Mesothelial cell of epicardium (in vitro differentiated cells): Measurements from ENCODE around the gene AGPAT3. TPM values are rescaled to one million over a fixed set of nuclear protein-coding genes. Genes with fewer than 3 reads are reported as not detected.

Experiments used
- DNase-seq, 2 experiments: peaks; one replicate each; pipeline ENCODE4 v3.0.0; 2021; ENCODE audit warnings: low spot score in 2 of 2; ENCODE audit not compliant: unreplicated experiment in 2 of 2
- H3K27ac Mint-ChIP-seq: 2 replicates; pipeline ENCODE4 v1.8.0; 2021; ENCODE audit warnings: mixed read lengths
- H3K27me3 Mint-ChIP-seq: 2 replicates; pipeline ENCODE4 v1.8.0; 2021; ENCODE audit warnings: low read depth, mixed read lengths
- H3K36me3 Mint-ChIP-seq: 2 replicates; pipeline ENCODE4 v1.8.0; 2021; ENCODE audit warnings: mixed read lengths
- H3K4me1 Mint-ChIP-seq: 2 replicates; pipeline ENCODE4 v1.8.0; 2021; ENCODE audit warnings: mixed read lengths
- H3K4me3 Mint-ChIP-seq: 2 replicates; pipeline ENCODE4 v1.8.0; 2021; ENCODE audit warnings: mild to moderate bottlenecking, moderate library complexity, mixed read lengths
- H3K9me3 Mint-ChIP-seq: 2 replicates; pipeline ENCODE4 v1.8.0; 2021; ENCODE audit warnings: mixed read lengths
- CTCF ChIP-seq: fragments of 200-600 bp; sonication (generic); IDR thresholded peaks from one replicate; pipeline ENCODE4 v1.5.0; 2021; ENCODE audit warnings: antibody characterized with exemption; ENCODE audit not compliant: unreplicated experiment
- total RNA-seq: library from RNA; stranded (reverse); gene quantifications from 3 replicates; pipeline ENCODE4 v1.2.1, GENCODE V29; 2021

Gene AGPAT3
- total RNA-seq, 1 donor from 2014 or later = 71.0 TPM

- no peak overlapping the region for H3K4me3 Mint-ChIP-seq
- TF ChIP-seq CTCF = no peak
- H3K4me1 Mint-ChIP-seq = no peaks in the 10 kb centered on the region
- no peaks in the 10 kb centered on the region for H3K36me3 Mint-ChIP-seq
- H3K9me3 Mint-ChIP-seq = peaks cover 7% of the 10 kb centered on the region
- H3K27me3 Mint-ChIP-seq = no peaks in the 10 kb centered on the region
- DNase-seq = no peak
- H3K27ac Mint-ChIP-seq = no peak overlapping the region
Observed at GRCh38 chr21:43847301-43847700, 17.7 kb upstream of the AGPAT3 start.

- Mint-ChIP-seq H3K4me3 (no peak overlapping the region), H3K36me3 (no peaks in the 10 kb centered on the region), H3K4me1 (no peaks in the 10 kb centered on the region), H3K9me3 (peaks cover 7% of the 10 kb centered on the region), H3K27ac (no peak overlapping the region), H3K27me3 (no peaks in the 10 kb centered on the region)
- no peak for DNase-seq
- no peak for TF ChIP-seq CTCF
Observed at GRCh38 chr21:43848771-43849170, 16.3 kb upstream of the AGPAT3 start.

GRCh38 chr21:43849532-43850299 lies 15.3 kb upstream of the AGPAT3 start:
- no peaks in the 10 kb centered on the region for H3K36me3 Mint-ChIP-seq
- no peak for TF ChIP-seq CTCF
- no peaks in the 10 kb centered on the region for H3K4me1 Mint-ChIP-seq
- H3K27me3 Mint-ChIP-seq = no peaks in the 10 kb centered on the region
- peaks cover 5% of the 10 kb centered on the region for H3K9me3 Mint-ChIP-seq
- H3K4me3 Mint-ChIP-seq = no peak overlapping the region
- H3K27ac Mint-ChIP-seq = no peak overlapping the region
- DNase-seq = no peak

- H3K27ac Mint-ChIP-seq = no peak overlapping the region
- no peak for DNase-seq
- peaks cover 3% of the 10 kb centered on the region for H3K9me3 Mint-ChIP-seq
- no peaks in the 10 kb centered on the region for H3K4me1 Mint-ChIP-seq
- H3K27me3 Mint-ChIP-seq = no peaks in the 10 kb centered on the region
- no peaks in the 10 kb centered on the region for H3K36me3 Mint-ChIP-seq
- H3K4me3 Mint-ChIP-seq = no peak overlapping the region
- TF ChIP-seq CTCF = no peak
Observed at GRCh38 chr21:43850728-43851295, 14.2 kb upstream of the AGPAT3 start.

- Mint-ChIP-seq H3K27ac (no peak overlapping the region), H3K36me3 (no peaks in the 10 kb centered on the region), H3K27me3 (no peaks in the 10 kb centered on the region), H3K4me3 (no peak overlapping the region), H3K4me1 (no peaks in the 10 kb centered on the region), H3K9me3 (peaks cover 3% of the 10 kb centered on the region)
- no peak for TF ChIP-seq CTCF
- no peak for DNase-seq
Observed at GRCh38 chr21:43851593-43851992, 13.4 kb upstream of the AGPAT3 start.
